Loucy (cell line): ENCODE measurements around the gene ZNF516.

Source experiments
- H2AFZ ChIP-seq: fragments of 200-600 bp; sonication (generic); 2 replicates; pipeline ENCODE4 v1.6.0; 2016; ENCODE audit warnings: antibody characterized with exemption, mild to moderate bottlenecking, low read length, moderate library complexity
- H3F3A ChIP-seq: fragments of 200-600 bp; 2 replicates; pipeline ENCODE4 v1.6.0; 2016; ENCODE audit warnings: antibody characterized with exemption, low read depth, mild to moderate bottlenecking
- H3K27me3 ChIP-seq: fragments of 200-600 bp; sonication (generic); 2 replicates; pipeline ENCODE4 v1.6.1; 2014; ENCODE audit warnings: low read length, mild to moderate bottlenecking; ENCODE audit not compliant: insufficient read depth, poor library complexity, severe bottlenecking
- H3K36me3 ChIP-seq: fragments of 200-600 bp; sonication (generic); 2 replicates; pipeline ENCODE4 v1.6.1; 2016; ENCODE audit warnings: low read length; ENCODE audit not compliant: insufficient read depth
- H3K4me1 ChIP-seq: fragments of 200-600 bp; sonication (generic); 2 replicates; pipeline ENCODE4 v1.5.1; 2014; ENCODE audit warnings: low read length, mild to moderate bottlenecking; ENCODE audit not compliant: insufficient read depth, poor library complexity, severe bottlenecking
- H3K4me2 ChIP-seq: fragments of 200-600 bp; sonication (generic); 2 replicates; pipeline ENCODE4 v1.6.0; 2014; ENCODE audit warnings: antibody characterized with exemption, low read length, low read depth, mild to moderate bottlenecking; ENCODE audit not compliant: poor library complexity, severe bottlenecking
- H3K4me3 ChIP-seq: fragments of 200-600 bp; sonication (generic); 2 replicates; pipeline ENCODE4 v1.5.1; 2014; ENCODE audit warnings: low read length, mild to moderate bottlenecking, mixed read lengths; ENCODE audit not compliant: poor library complexity, severe bottlenecking
- H3K79me2 ChIP-seq: fragments of 200-600 bp; sonication (generic); 2 replicates; pipeline ENCODE4 v1.6.1; 2014; ENCODE audit warnings: low read length; ENCODE audit not compliant: insufficient read depth
- H3K9ac ChIP-seq: fragments of 200-600 bp; sonication (generic); 2 replicates; pipeline ENCODE4 v1.6.0; 2014; ENCODE audit warnings: mild to moderate bottlenecking, low read depth, low read length, moderate library complexity; ENCODE audit not compliant: poor library complexity, severe bottlenecking
- H3K9me2 ChIP-seq: fragments of 200-600 bp; sonication (generic); replicated peaks from 2 replicates; pipeline ENCODE4 v1.6.1; 2016; ENCODE audit warnings: low read depth, low read length, mixed read lengths
- H3K9me3 ChIP-seq: fragments of 200-600 bp; sonication (generic); 2 replicates; pipeline ENCODE4 v1.6.1; 2014; ENCODE audit warnings: mild to moderate bottlenecking, antibody characterized with exemption, low read length, low read depth; ENCODE audit not compliant: insufficient read depth
- H4K20me1 ChIP-seq: fragments of 200-600 bp; sonication (generic); 2 replicates; pipeline ENCODE4 v1.6.0; 2014; ENCODE audit warnings: antibody characterized with exemption, low read length, mild to moderate bottlenecking; ENCODE audit not compliant: insufficient read depth, poor library complexity, severe bottlenecking
- EZH2phosphoT487 ChIP-seq: fragments of 200-600 bp; IDR thresholded peaks from 2 replicates; pipeline ENCODE4 v1.6.1; 2018; ENCODE audit warnings: antibody characterized with exemption, mild to moderate bottlenecking, moderate library complexity, borderline replicate concordance
- TF ChIP-seq, protein P1 (sequence below): fragments of 200-600 bp; sonication (generic); conservative IDR thresholded peaks from 2 replicates; pipeline ENCODE4 v1.5.1; 2014; ENCODE audit warnings: mild to moderate bottlenecking, antibody characterized with exemption, low read length

Gene ZNF516

DNA sequence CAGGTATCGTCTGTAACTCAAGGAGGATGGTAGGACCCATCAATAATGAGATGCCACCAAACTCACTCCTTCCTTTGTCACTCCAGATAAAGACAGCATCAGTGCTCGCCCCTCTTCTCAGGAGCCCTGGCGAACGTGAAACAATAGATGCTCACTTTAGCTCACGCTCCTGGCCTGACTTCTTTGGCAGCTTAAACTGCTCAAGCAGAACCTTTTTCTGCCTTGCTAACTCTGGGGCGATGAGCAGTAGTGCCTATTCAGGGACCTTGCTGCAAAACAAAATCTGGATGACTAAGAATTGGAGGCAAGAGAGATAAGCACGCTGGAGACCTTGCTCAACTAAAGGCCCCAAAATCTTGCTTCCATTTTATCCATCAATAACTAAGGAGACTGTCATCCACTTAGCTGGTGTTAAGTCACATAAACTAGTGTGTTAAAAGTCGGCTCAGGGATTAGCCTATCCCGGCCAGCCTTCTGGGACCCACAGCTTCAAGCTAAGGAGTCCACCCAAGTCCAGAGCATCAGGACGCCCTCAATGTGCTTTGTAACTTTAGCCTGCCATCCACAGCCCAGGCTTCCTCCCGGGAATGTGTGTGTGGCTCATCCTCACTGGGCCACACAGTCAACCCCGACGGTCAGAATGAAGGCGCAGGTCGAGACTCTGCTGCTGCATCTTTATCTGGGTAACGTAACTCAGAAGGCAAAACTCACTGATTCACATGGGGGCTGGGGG lies 38.9 kb downstream of the ZNF516 start:
- no peak overlapping the region for H3K9ac ChIP-seq
- no peak overlapping the region for H3K4me2 ChIP-seq
- H3K9me3 ChIP-seq = no peaks in the 10 kb centered on the region
- H4K20me1 ChIP-seq = no peaks in the 10 kb centered on the region
- no peak overlapping the region for H2AFZ ChIP-seq
- TF ChIP-seq, protein P1, sequence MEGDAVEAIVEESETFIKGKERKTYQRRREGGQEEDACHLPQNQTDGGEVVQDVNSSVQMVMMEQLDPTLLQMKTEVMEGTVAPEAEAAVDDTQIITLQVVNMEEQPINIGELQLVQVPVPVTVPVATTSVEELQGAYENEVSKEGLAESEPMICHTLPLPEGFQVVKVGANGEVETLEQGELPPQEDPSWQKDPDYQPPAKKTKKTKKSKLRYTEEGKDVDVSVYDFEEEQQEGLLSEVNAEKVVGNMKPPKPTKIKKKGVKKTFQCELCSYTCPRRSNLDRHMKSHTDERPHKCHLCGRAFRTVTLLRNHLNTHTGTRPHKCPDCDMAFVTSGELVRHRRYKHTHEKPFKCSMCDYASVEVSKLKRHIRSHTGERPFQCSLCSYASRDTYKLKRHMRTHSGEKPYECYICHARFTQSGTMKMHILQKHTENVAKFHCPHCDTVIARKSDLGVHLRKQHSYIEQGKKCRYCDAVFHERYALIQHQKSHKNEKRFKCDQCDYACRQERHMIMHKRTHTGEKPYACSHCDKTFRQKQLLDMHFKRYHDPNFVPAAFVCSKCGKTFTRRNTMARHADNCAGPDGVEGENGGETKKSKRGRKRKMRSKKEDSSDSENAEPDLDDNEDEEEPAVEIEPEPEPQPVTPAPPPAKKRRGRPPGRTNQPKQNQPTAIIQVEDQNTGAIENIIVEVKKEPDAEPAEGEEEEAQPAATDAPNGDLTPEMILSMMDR = no peak
- TF ChIP-seq EZH2phosphoT487 = no peak
- H3K4me1 ChIP-seq = peaks cover 11% of the 10 kb centered on the region
- H3K9me2 ChIP-seq = no peaks in the 10 kb centered on the region
- H3K79me2 ChIP-seq = peaks cover 2% of the 10 kb centered on the region; the same call in 1 of the 2 replicates
- no peaks in the 10 kb centered on the region for H3K27me3 ChIP-seq
- H3F3A ChIP-seq = no peaks in the 10 kb centered on the region
- no peak overlapping the region for H3K4me3 ChIP-seq
- H3K36me3 ChIP-seq = no peaks in the 10 kb centered on the region

DNA sequence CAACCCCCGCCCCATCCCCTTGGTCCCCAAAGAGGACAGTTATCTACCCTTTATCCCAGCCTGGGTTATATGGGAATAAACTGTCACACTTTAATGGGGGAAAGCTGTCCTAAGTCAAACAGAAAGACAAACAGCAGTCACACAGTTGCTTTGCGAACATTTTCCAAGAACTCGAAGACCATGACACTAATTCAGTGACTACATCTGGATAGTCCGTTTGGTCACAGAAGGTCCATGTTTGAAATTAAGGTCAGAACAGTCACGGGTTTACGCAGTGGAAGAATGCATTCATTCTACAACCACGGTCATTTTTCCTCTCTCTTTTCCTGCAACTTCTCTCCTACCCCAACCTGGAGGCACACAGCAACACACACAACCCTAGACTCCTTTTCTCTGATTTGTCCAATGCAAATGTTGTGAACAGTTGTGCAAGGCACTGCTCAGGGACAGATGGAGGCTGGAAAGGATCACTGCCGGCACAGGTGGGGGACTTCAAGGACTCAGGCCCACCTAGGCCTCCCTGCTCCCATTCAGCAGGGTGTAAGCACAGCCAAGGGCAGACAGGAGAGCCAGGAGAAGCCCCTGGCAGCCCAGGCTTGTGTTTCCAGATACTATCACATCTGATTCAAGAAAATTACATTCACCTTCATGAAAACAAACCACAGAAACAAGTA lies 39.9 kb downstream of the ZNF516 start:
- no peak overlapping the region for H2AFZ ChIP-seq
- H3F3A ChIP-seq = no peaks in the 10 kb centered on the region
- no peaks in the 10 kb centered on the region for H3K9me3 ChIP-seq
- H3K4me1 ChIP-seq = peaks cover 17% of the 10 kb centered on the region
- H3K4me2 ChIP-seq = no peak overlapping the region
- peaks cover 7% of the 10 kb centered on the region; the same call in 1 of the 2 replicates for H3K79me2 ChIP-seq
- no peaks in the 10 kb centered on the region for H4K20me1 ChIP-seq
- H3K4me3 ChIP-seq = no peak overlapping the region
- no peaks in the 10 kb centered on the region for H3K36me3 ChIP-seq
- TF ChIP-seq EZH2phosphoT487 = no peak
- TF ChIP-seq, protein P1 = no peak
- no peaks in the 10 kb centered on the region for H3K9me2 ChIP-seq
- no peaks in the 10 kb centered on the region for H3K27me3 ChIP-seq
- H3K9ac ChIP-seq = no peak overlapping the region

DNA sequence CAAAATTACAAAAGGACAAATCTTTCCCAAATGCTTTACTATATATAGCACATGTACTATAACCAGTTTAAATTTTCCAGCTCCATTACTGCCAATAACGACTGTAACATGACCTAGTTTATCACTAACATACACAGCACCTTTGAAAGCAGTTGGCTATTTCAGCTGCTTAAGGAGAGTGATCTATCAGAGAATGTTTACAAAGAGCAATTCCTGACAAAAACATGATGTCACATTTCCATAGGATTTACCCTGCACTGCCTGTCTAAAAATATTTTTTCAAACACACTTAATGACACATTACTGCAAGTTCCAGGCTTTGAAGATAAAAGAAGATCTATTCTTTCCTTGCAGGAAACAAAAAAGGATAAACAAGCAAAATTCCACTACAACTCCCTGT lies 40.6 kb downstream of the ZNF516 start:
- Histone ChIP-seq H2AFZ (no peak overlapping the region), H3K4me2 (no peak overlapping the region), H3K9ac (no peak overlapping the region), H3K36me3 (no peaks in the 10 kb centered on the region), H3K4me1 (peaks cover 21% of the 10 kb centered on the region), H3K9me2 (no peaks in the 10 kb centered on the region), H3K79me2 (peaks cover 7% of the 10 kb centered on the region; the same call in 1 of the 2 replicates), H4K20me1 (no peaks in the 10 kb centered on the region), H3K4me3 (no peak overlapping the region), H3K9me3 (no peaks in the 10 kb centered on the region), H3K27me3 (no peaks in the 10 kb centered on the region), H3F3A (no peaks in the 10 kb centered on the region)
- TF ChIP-seq EZH2phosphoT487 = no peak
- TF ChIP-seq, protein P1 = no peak
